HL-60 (cell line): ENCODE results near the gene GATC.
"Not testable (repeated sequence)": the region's sequence is repeated elsewhere in the genome, so short reads cannot be mapped to it uniquely, and the experiment has no call there.

Source experiments
- DNase-seq, 2 experiments: peaks; one replicate each; pipeline ENCODE4 v3.0.0-alpha.2; 2010 to 2020; ENCODE audit warnings: low read depth in 1 of 2, low spot score in 1 of 2
- H3K27ac ChIP-seq: fragments of 250-450 bp; sonication (Bioruptor Pico); replicated peaks from 2 replicates; pipeline ENCODE4 v1.5.1; 2020; ENCODE audit warnings: mild to moderate bottlenecking, moderate library complexity
- H3K27me3 ChIP-seq: fragments of 250-450 bp; sonication (Bioruptor Pico); 2 replicates; pipeline ENCODE4 v1.5.1; 2021; ENCODE audit warnings: mild to moderate bottlenecking, moderate library complexity; ENCODE audit not compliant: insufficient read depth, poor library complexity, severe bottlenecking
- H3K4me3 ChIP-seq: replicated peaks from 2 replicates; pipeline ENCODE4 v1.5.1; 2011; ENCODE audit warnings: mild to moderate bottlenecking, control low read depth, low read length; ENCODE audit not compliant: insufficient read depth
- GABPA ChIP-seq: IDR thresholded peaks from 2 replicates; pipeline ENCODE4 v1.6.1; 2012; ENCODE audit warnings: low read depth
- POLR2AphosphoS5 ChIP-seq: IDR thresholded peaks from 2 replicates; pipeline ENCODE4 v1.6.1; 2012; ENCODE audit warnings: low read depth
- SPI1 ChIP-seq: IDR thresholded peaks from 2 replicates; pipeline ENCODE4 v1.6.1; 2012; ENCODE audit warnings: low read depth, mild to moderate bottlenecking, borderline replicate concordance
- TF ChIP-seq, protein P1 (sequence below): IDR thresholded peaks from 2 replicates; pipeline ENCODE4 v1.6.1; 2012; ENCODE audit warnings: low read depth; ENCODE audit not compliant: insufficient replicate concordance
- TF ChIP-seq, protein P2 (sequence below): IDR thresholded peaks from one replicate; pipeline ENCODE4 v1.5.1; 2011; ENCODE audit warnings: low read length, control low read depth, inconsistent platforms; ENCODE audit not compliant: insufficient read depth

The GATC gene

DNA sequence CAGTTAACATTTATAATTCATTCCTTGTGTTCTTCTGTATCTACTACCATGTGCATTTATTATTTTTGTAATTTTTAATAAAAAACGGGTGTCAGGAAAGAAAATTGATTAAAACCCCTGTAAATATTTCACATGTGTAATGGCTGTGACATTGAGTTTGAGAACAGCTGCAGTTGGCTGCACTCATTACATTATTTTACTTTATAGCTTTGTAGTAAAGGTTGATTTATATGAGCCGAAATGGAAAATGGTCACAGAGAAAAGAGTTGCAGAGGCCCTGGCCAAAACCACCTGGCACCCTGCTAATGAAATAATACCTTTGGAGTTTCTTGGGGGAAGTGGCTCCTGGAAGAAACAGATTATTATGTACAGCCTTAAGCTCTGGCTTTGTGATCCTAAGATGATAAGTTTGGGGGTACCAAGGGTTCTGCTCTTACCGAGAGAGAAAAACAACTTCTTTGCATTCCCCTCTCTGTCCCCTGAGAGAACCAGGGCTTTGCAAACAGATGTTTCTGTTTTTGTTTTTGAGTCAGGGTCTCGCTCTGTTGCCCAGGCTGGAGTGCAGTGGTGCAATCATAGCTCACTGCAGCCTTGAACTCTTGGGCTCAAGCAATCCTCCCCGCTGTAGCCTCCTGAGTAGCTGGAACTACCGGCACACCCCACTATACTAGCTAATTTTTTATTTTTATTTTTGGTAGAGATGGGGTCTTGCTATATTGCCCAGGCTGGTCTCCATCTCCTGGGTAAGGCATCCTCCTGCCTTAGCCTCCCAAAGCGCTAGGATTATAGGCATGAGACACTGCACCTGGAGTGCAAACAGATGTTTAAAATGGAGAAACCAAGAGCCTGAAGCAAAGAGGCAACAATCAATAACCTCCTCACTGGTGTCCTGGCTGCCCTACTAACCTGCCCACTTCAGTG lies 40.0 kb downstream of the GATC start:
- DNase-seq = no peak
- Histone ChIP-seq H3K4me3 (no peak overlapping the region), H3K27ac (no peak overlapping the region), H3K27me3 (no peaks in the 10 kb centered on the region)
- TF ChIP-seq, protein P1, sequence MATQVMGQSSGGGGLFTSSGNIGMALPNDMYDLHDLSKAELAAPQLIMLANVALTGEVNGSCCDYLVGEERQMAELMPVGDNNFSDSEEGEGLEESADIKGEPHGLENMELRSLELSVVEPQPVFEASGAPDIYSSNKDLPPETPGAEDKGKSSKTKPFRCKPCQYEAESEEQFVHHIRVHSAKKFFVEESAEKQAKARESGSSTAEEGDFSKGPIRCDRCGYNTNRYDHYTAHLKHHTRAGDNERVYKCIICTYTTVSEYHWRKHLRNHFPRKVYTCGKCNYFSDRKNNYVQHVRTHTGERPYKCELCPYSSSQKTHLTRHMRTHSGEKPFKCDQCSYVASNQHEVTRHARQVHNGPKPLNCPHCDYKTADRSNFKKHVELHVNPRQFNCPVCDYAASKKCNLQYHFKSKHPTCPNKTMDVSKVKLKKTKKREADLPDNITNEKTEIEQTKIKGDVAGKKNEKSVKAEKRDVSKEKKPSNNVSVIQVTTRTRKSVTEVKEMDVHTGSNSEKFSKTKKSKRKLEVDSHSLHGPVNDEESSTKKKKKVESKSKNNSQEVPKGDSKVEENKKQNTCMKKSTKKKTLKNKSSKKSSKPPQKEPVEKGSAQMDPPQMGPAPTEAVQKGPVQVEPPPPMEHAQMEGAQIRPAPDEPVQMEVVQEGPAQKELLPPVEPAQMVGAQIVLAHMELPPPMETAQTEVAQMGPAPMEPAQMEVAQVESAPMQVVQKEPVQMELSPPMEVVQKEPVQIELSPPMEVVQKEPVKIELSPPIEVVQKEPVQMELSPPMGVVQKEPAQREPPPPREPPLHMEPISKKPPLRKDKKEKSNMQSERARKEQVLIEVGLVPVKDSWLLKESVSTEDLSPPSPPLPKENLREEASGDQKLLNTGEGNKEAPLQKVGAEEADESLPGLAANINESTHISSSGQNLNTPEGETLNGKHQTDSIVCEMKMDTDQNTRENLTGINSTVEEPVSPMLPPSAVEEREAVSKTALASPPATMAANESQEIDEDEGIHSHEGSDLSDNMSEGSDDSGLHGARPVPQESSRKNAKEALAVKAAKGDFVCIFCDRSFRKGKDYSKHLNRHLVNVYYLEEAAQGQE = no peak
- TF ChIP-seq SPI1 (no peak), GABPA (no peak), POLR2AphosphoS5 (no peak)
- TF ChIP-seq, protein P2, sequence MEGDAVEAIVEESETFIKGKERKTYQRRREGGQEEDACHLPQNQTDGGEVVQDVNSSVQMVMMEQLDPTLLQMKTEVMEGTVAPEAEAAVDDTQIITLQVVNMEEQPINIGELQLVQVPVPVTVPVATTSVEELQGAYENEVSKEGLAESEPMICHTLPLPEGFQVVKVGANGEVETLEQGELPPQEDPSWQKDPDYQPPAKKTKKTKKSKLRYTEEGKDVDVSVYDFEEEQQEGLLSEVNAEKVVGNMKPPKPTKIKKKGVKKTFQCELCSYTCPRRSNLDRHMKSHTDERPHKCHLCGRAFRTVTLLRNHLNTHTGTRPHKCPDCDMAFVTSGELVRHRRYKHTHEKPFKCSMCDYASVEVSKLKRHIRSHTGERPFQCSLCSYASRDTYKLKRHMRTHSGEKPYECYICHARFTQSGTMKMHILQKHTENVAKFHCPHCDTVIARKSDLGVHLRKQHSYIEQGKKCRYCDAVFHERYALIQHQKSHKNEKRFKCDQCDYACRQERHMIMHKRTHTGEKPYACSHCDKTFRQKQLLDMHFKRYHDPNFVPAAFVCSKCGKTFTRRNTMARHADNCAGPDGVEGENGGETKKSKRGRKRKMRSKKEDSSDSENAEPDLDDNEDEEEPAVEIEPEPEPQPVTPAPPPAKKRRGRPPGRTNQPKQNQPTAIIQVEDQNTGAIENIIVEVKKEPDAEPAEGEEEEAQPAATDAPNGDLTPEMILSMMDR = no peak

DNA sequence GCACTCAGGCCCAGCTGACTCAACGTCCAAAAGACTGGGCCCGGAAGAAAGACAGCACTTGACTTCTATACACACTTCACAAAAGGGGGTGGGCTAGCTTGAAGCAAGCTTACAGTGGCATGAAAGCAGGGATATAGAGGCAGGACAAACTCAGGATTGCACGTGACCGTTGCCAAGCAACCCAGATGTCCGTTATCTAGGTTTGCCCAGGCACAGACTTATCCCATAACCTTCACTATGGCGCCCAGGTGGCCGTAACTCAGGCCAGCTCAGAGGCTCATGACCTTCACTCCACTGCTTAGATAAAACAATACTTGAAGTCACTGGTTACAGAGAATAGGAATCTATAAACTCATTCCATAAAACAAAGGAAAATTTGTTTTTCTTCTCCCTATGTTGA lies 41.3 kb downstream of the GATC start:
- DNase-seq, H3K4me3 ChIP-seq, H3K27me3 ChIP-seq, H3K27ac ChIP-seq: not testable (repeated sequence)

DNA sequence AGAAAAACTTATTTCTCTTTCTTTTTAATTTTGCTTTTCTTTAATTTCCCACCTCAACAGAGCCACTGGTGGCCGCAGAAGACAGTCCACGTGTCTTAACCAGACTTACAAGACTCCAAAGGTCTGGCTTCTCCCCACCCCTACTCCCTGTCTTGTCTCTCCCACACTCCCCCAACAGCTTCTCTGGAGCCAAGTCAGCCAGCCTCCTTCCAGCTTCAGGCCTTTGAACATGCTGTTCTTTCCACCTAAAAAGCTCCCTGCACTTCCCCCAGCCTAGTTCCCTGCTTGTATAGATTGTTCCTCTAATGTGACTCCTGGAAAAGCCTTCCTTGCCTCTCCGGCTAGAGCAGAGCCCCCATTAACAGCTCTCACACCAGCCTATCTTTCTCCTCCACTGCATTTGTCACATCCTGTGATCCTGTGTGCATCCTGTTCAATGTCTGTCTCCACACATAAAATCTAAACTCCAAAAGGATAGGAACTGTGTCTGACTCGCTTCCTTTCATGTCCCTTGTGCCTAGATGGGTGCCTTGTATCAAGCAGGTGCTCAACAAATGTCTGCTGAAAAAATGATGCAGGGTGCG lies 41.9 kb downstream of the GATC start:
- H3K27me3 ChIP-seq = no peaks in the 10 kb centered on the region
- H3K4me3 ChIP-seq = no peak overlapping the region
- TF ChIP-seq, protein P1 = no peak
- no peak for TF ChIP-seq POLR2AphosphoS5
- no peak for TF ChIP-seq GABPA
- TF ChIP-seq, protein P2 = no peak
- TF ChIP-seq SPI1 = no peak
- no peak overlapping the region for H3K27ac ChIP-seq
- DNase-seq = no peak

DNA sequence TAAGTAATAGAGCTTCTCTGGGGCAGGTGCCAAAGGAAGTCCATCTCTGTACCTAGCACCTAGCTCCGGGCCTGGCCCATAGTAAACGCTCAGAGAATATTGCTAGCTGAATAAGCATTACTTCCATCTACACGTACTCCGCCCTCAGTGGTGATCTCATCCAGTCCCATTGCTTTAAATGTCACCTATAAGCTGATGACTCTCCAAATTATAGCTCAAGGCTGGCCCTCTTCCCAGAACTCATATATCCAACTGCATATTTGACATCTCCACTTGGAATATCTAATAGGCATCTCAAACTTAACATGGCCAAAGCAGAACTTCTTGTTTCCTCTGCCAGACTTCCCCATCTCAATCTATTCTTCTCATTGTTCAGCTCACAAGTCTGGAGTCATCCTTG lies 42.8 kb downstream of the GATC start:
- no peak for DNase-seq
- no peak for TF ChIP-seq POLR2AphosphoS5
- TF ChIP-seq, protein P2 = no peak
- TF ChIP-seq GABPA = no peak
- TF ChIP-seq, protein P1 = no peak
- no peak for TF ChIP-seq SPI1
- H3K27ac ChIP-seq = no peak overlapping the region
- H3K27me3 ChIP-seq = no peaks in the 10 kb centered on the region
- no peak overlapping the region for H3K4me3 ChIP-seq
